GM21360 (cell line): ENCODE results near the gene PSD4.

Experiments
- ATAC-seq: cut with Tn5 transposase; IDR thresholded peaks from one replicate; pipeline ENCODE4 v1.9.1; 2021; ENCODE audit warnings: mild to moderate bottlenecking, moderate library complexity; ENCODE audit not compliant: unreplicated experiment

Gene PSD4

GRCh38 chr2:113258471-113259147 lies 84.8 kb downstream of the PSD4 start:
- no peak for ATAC-seq
